AG04449 (cell line): ENCODE measurements around the gene SCN1B.
A peak's percentile ranks its signal among the peaks of the same experiment; 100 is the strongest.
"Not testable (repeated sequence)": the region's sequence is repeated elsewhere in the genome, so short reads cannot be mapped to it uniquely, and the experiment has no call there.

Source experiments
- CTCF ChIA-PET: fragments of 350-600 bp; formaldehyde crosslinking; extraction: SDS; loops from one replicate; lab custom pipeline; 2021; ENCODE audit warnings: antibody characterized with exemption; lab: Yijun Ruan, JAX
- POLR2A ChIA-PET: fragments of 400-600, 350-600 bp; formaldehyde crosslinking; extraction: SDS; loops from one replicate; lab custom pipeline; 2020; ENCODE audit warnings: antibody characterized with exemption, inconsistent platforms; lab: Yijun Ruan, JAX
- DNase-seq: peaks from one replicate; pipeline ENCODE4 v3.0.0-alpha.2; 2010; ENCODE audit warnings: low read depth, low spot score
- H3K4me3 ChIP-seq: 2 replicates; pipeline ENCODE4 v1.5.1; 2011; ENCODE audit warnings: low read depth, mild to moderate bottlenecking, control low read depth, low read length
- CTCF ChIP-seq: IDR thresholded peaks from one replicate; pipeline ENCODE4 v1.5.1; 2011; ENCODE audit warnings: mild to moderate bottlenecking, moderate library complexity, low read length, control low read depth, inconsistent platforms; ENCODE audit not compliant: insufficient read depth; ENCODE audit errors: missing control alignments

The SCN1B gene

GRCh38 chr19:35027851-35028599, 2.2 kb upstream of the SCN1B start:
- no peak for TF ChIP-seq CTCF
- CTCF ChIA-PET: interaction anchor here (1.0 to 4.5 kb wide), 5 partner anchors 10 to 55 kb away, joined by 4 to 23 read pairs (median 5); no protein-coding TSS in a partner anchor
- POLR2A ChIA-PET: interaction anchor here (0.8 kb wide), 1 partner anchor 9 kb away, joined by 3 read pairs; no protein-coding TSS in a partner anchor
- no peak for DNase-seq
- H3K4me3 ChIP-seq: no peak overlapping the region

- POLR2A ChIA-PET, H3K4me3 ChIP-seq, DNase-seq: not testable (repeated sequence)
- CTCF ChIA-PET: interaction anchor here (2.1 to 4.5 kb wide), 2 partner anchors 16 kb away, joined by 4 to 23 read pairs; no protein-coding TSS in a partner anchor
Observed at GRCh38 chr19:35028600-35028885, 1.7 kb upstream of the SCN1B start.

- DNase-seq, H3K4me3 ChIP-seq: not testable (repeated sequence)
- CTCF ChIA-PET: interaction anchor here (2.1 to 4.5 kb wide), 2 partner anchors 15 to 17 kb away, joined by 4 to 23 read pairs; no protein-coding TSS in a partner anchor
- POLR2A ChIA-PET: interaction anchor here (0.5 to 0.8 kb wide), 2 partner anchors 124 to 330 kb away, joined by 3 read pairs; no protein-coding TSS in a partner anchor
Observed at GRCh38 chr19:35029275-35029736, 964 bp upstream of the SCN1B start.

- DNase-seq: no peak
- TF ChIP-seq CTCF: no peak
- H3K4me3 ChIP-seq: peak overlapping the region; percentile 47
- CTCF ChIA-PET: no interaction called here
- POLR2A ChIA-PET: interaction anchor here (0.5 to 1.1 kb wide), 2 partner anchors 9 to 331 kb away, joined by 3 read pairs; no protein-coding TSS in a partner anchor
Observed at GRCh38 chr19:35029737-35030256, 473 bp upstream of the SCN1B start.

- peak overlapping the region; percentile 60 for H3K4me3 ChIP-seq
Observed at GRCh38 chr19:35031072-35031881, 1.0 kb downstream of the SCN1B start.

GRCh38 chr19:35032356-35032865, 2.1 kb downstream of the SCN1B start:
- no peak for TF ChIP-seq CTCF
- CTCF ChIA-PET: interaction anchor here (1.6 kb wide), 1 partner anchor 12 kb away, joined by 9 read pairs; no protein-coding TSS in a partner anchor
- POLR2A ChIA-PET: interaction anchor here (0.6 kb wide), 1 partner anchor 1235 kb away, joined by 3 read pairs; no protein-coding TSS in a partner anchor
- H3K4me3 ChIP-seq: no peak overlapping the region
- DNase-seq: no peak

More at GRCh38 chr19:35031072-35031881, 1.0 kb downstream of the SCN1B start:
- no peak for DNase-seq
- CTCF ChIA-PET: interaction anchor here (0.9 to 1.6 kb wide), 4 partner anchors 13 to 35 kb away, joined by 3 to 9 read pairs (median 6); no protein-coding TSS in a partner anchor
- POLR2A ChIA-PET: interaction anchor here (0.7 kb wide), 2 partner anchors 13 to 24 kb away, joined by 4 to 7 read pairs; no protein-coding TSS in a partner anchor
- no peak for TF ChIP-seq CTCF
